GM19463 (cell line): ENCODE measurements around the gene BCL11B.

Experiments used
- ATAC-seq: cut with Tn5 transposase; IDR thresholded peaks from one replicate; pipeline ENCODE4 v1.9.1; 2021; ENCODE audit warnings: mild to moderate bottlenecking, moderate library complexity; ENCODE audit not compliant: unreplicated experiment

BCL11B gene

GRCh38 chr14:99169776-99170356 lies 102.1 kb downstream of the BCL11B start:
- no peak for ATAC-seq

GRCh38 chr14:99168330-99168729 lies 103.7 kb downstream of the BCL11B start:
- ATAC-seq = no peak

GRCh38 chr14:99166506-99166905 lies 105.5 kb downstream of the BCL11B start:
- no peak for ATAC-seq

GRCh38 chr14:99164712-99165111 lies 107.3 kb downstream of the BCL11B start:
- ATAC-seq = no peak

- no peak for ATAC-seq
Observed at GRCh38 chr14:99163446-99163845, 108.6 kb downstream of the BCL11B start.

- no peak for ATAC-seq
Observed at GRCh38 chr14:99159341-99160340, 112.4 kb downstream of the BCL11B start.

GRCh38 chr14:99158646-99159165 lies 113.3 kb downstream of the BCL11B start:
- no peak for ATAC-seq

- no peak for ATAC-seq
Observed at GRCh38 chr14:99158150-99158549, 113.8 kb downstream of the BCL11B start.

GRCh38 chr14:99157676-99158075 lies 114.3 kb downstream of the BCL11B start:
- ATAC-seq = no peak

GRCh38 chr14:99157246-99157645 lies 114.8 kb downstream of the BCL11B start:
- ATAC-seq = no peak

GRCh38 chr14:99156814-99157213 lies 115.2 kb downstream of the BCL11B start:
- no peak for ATAC-seq

GRCh38 chr14:99156090-99156425 lies 115.9 kb downstream of the BCL11B start:
- ATAC-seq = no peak

- no peak for ATAC-seq
Observed at GRCh38 chr14:99155173-99156089, 116.6 kb downstream of the BCL11B start.

- ATAC-seq = no peak
Observed at GRCh38 chr14:99150236-99150635, 121.8 kb downstream of the BCL11B start.

- no peak for ATAC-seq
Observed at GRCh38 chr14:99148861-99149610, 123.0 kb downstream of the BCL11B start.

GRCh38 chr14:99148131-99148530 lies 123.9 kb downstream of the BCL11B start:
- ATAC-seq = no peak

GRCh38 chr14:99147366-99147740 lies 124.6 kb downstream of the BCL11B start:
- ATAC-seq = no peak

GRCh38 chr14:99146616-99147365 lies 125.2 kb downstream of the BCL11B start:
- no peak for ATAC-seq

- ATAC-seq = no peak
Observed at GRCh38 chr14:99145307-99145706, 126.7 kb downstream of the BCL11B start.

GRCh38 chr14:99143793-99144192 lies 128.2 kb downstream of the BCL11B start:
- ATAC-seq = no peak
